ENCODE results near the gene SLC25A10.
A peak's percentile ranks its signal among the peaks of the same experiment; 100 is the strongest.

SLC25A10 gene

DNA sequence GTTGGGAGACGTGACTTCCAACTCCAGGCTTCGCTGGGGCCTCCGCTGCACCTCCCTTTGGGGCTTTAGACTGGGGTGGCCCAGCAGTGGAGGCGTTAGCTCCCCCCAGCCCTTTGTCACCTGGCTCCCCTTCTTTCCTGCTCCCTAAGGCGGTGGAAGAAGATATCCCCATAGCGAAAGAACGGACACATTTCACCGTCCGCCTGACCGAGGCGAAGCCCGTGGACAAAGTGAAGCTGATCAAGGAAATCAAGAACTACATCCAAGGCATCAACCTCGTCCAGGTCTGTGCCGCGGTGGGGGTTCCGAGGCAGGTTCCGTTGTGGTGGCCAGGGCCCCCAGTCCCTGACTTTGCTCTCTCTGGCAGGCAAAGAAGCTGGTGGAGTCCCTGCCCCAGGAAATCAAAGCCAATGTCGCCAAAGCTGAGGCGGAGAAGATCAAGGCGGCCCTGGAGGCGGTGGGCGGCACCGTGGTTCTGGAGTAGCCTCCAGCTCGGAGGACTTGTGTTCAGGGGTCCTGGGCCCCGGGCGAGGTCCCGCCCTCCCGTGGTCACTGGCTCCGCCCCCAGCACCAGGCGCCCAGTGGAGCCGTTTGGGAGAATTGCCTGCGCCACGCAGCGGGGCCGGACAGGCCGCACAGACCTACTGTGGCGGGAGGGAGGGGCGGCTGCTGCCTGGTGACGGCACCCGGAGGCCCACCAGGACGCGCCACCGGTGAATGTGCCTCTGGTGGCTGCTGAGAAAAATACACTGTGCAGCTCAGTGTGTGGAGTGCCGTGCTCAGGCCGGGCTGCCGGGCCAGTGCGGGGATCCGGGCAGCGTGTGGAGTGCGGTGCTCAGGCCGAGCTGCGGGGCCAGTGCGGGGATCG lies 5.1 kb upstream of the SLC25A10 start:
- DNase-seq, result no peak

DNA sequence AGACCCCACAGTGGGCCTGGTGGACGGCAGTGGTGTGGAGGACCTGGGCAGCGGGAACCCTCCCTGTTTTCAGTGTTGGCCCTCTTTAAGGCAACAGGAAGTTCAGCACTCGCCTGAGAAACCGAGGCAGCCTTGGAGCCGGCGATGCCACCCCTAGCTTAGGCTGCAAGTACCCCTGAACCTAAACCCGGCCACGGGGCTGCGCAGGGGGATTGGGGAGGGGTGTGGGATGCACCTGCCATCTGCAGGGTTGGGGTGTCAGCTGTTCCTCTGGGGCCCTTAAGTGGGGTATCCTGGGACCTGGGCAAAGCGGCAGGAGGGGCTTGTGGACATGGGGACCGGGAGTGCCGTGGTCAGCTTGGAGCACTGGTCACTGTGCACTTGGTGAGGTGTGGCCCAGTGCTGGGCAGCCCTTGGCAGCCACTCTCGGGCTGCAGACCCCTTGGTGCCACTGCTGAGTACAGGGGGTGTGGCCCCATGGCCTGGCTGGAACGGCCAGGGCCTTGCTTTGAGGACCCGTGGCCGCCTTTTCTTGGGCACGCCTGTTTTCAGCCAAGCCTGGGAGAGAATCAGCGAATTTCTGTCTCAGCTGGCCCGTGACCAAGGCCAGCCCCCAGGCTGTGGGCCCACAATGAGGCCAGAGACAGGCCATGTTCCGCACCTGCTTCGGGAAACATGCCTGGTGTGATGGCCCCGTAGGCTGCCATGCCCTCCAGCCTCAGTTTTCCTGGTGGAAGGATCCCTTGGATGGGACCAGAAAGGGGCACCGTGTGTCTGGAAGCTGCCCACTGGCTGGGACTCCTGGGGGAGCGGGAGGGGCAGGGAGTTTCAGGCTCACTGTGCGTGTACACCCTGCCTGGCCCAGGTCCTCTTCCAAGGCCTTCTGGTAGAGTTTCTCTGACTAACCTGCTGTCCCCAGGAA lies 4.1 kb upstream of the SLC25A10 start:
- no peak for DNase-seq

DNA sequence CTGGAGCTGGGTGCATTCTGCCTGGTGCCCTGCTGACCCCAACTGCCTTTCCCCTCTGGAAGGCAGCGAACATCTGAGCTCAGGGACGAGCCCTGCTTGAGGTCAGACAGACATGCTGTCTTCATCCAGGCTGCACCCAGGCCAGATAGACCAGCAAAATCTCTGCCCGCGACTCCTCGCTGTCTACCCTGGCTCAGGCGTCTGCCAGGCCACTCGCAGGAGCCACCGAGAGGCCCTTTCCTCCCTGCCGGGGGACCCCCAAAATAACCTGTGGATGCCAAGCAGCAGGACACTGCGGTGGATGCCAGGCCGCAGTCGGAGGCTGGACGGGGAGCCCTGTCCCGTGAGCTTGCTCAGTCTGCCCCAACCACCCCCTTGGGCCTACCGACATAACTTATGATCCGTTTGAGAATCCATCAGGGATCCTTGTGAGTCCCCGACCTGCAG lies 3.3 kb upstream of the SLC25A10 start:
- DNase-seq, result no peak

DNA sequence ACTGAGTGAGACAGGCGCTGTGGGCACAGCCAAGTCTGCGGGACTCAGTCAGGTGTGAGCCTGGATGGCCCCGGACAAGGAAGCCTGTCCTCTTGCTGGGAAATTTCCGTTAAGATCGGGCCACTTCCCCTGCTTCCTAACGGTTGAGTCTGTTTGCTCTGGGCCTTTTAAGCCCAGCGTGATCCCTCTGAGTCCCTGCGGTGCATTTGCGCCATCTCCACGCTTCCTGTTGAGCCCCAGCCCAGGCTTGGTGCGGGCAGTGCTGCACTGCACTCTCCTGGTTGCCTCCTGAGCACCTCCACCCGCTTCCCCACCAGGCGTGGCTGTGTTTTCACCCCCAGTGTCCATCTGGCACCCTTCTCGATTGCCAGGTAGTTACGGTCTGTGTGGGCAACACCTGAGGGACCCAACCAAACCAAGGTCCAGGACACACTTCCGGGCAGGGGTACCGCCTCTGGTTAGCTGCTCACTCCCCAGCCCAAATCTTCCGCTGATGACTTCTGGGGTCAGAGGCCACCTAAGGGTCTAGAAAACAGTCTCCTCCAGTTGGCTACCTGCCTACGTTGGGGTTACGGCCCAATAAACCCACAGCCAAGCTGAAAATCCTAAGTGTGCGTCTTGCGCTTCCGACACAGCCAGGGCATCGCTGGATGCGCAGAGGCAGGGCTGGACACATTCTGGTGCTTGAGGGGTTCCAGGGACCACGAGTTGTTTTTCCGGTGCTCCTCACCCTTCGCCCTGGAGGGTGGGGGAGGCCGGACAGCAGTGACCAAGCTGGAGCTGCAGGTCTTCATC lies 1.4 kb upstream of the SLC25A10 start:
- peak; percentile 76 for DNase-seq

DNA sequence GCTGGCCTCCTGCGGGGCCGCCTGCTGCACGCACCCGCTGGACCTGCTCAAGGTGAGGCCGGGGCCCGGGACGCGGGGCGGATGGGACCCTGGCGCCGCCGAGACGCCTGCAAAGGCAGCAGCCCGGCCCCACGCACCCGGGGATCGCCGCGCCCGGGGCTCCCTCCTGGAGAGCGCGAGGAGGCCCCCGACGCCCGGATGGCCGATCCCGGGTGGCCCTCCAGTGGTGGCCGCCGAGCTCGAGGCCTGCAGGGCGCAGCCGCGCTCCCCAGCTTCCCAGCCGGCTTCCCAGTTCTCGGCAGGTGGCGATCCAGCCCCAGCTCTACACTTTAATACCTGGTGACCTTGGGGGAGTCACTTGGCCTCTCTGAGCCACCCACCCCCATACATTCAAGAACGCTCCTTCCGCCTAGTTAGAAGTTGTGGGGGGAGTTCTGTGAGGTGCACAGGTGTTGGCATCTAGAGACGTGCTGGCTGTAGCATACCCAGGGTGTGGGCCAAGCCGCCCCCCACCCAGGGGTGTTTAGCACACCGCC lies 452 bp downstream of the SLC25A10 start:
- peak; percentile 77 for DNase-seq

DNA sequence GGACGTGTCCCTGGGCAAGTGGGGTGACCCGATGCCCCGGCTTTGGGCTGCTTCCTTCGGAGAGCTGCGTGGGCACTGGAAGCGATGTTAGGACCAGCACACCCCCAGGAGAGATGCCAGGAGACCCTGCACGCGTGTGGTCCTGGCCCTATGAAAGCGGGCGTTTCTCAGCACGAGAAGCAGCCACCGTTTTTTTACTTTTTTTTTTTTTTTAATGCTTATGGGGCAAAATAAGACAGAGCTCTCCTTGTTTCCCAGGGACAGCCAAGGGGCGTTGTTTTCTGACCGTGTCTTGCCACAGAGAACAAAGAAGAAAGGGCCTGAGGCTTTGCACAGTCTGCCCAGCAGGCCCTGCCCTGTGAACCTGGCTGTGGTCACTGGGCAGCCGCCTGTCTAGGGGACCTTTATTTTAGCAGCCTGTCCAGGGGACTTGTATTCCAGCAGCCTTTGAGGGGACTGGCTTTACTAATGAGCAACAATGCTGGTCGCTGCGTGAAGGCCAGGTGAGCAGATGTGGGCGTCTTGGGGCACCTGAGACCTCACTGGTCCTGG lies 996 bp downstream of the SLC25A10 start:
- peak; percentile 67 for DNase-seq

DNA sequence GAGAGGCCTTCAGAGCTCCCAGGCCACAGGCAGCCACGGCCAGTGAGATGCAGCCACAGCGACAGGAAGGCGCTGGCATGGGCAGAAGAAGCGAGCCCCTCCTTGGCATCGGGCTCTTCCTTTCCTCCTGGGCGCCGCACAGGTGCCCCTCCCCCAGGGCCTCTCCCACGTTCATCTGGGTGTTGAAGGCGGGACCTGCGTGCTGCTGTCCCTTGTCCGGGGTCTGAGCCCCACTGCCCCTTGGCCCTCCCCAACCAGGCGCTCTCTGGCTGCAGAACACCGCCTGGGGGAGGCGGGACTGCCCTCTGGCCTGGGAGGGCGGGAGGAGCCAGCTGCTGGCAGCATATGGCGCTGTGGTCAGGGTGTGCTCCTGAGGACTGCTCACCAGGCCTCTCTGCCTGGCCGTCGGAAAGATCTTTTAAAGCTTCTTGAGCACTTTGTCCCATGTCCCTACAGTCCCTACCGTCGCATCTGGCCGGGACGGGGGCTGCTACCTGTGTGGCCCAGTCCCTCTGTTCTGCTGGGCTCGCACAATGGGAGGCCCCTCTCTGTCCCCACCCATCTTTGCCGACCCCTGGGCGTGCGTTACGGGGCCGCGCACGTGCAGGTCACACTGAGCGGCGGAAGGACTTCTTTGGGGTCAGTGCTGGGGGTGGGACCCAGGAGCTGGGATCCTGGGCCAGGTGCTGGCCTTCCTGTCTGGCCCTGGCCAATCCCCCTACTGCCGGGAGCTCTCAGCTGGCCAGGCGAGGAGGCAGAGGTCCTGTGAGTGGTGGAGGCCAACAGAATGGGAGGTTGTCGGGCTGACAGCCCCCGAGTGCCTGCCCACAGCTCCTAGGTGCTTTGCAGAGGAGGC lies 1.7 kb downstream of the SLC25A10 start:
- DNase-seq, result peak; percentile 74

GRCh38 chr17:81714412-81715106 lies 2.5 kb downstream of the SLC25A10 start:
- no peak for DNase-seq

DNA sequence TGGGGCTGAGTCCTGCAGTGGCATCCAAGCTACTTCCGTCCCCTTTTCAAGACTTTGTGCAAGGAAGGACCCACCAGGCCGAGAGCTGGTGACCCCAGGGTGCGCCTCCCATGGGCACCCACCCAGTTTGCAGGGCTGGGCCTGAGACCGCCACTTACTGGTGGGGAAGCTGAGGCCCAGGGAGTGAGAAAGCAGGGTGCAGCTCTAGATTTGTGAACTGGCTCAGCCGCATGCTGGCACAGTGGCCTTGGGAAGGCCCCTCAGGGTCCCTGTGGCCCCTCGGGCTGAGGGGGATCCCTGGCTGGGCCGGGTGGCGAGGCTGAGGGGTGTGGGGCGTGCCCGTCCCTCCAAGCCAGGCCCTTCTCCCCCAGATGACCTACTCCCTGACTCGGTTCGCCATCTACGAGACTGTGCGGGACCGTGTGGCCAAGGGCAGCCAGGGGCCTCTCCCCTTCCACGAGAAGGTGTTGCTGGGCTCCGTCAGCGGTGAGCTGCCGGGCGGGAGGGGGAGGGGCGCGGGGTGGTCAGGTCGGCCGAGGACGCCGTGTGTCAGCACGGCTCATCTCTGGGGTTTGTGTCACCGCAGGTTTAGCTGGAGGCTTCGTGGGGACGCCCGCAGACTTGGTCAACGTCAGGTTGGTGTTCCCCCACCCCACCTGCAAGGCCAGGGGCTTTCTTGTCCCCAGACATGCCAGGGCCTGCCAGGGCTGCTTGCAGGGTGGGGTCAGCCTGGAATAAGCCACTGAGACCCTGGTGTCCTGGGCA lies 3.2 kb downstream of the SLC25A10 start:
- no peak for DNase-seq

GRCh38 chr17:81715872-81716673 lies 4.0 kb downstream of the SLC25A10 start:
- no peak for DNase-seq

GRCh38 chr17:81716674-81716996 lies 4.6 kb downstream of the SLC25A10 start:
- DNase-seq, result no peak

DNA sequence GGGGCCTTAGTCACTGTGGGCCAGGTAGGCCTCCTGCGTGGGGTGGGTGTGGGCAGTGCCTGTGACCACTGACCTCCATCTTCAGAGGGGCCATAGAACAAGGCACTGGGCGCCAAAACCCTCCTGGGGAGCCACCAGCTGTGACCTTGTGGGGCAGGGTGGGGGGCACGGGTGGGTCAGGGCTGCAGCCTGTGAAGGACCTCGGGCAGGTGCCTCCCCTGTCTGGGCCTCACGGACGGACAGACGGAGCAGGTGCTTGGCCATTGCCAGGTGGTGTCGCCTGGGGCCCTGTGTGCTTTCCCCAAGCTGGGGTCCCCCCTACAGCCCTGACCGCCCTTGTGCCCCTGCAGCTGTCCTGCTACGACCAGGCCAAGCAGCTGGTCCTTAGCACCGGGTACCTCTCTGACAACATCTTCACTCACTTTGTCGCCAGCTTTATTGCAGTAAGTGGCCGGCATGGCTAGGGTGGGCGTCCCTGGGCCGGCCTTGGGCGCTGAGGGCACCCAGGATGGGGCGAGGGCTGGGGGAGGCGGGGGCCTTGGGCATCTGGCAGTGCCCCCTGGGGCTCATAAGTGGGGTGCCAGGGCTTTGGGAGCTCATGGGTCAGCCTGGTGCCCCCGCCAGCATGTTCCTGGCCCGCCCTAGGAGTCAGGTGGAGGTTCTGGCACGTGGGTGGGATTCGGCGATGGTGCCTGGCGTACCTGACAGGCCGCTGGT lies 5.1 kb downstream of the SLC25A10 start:
- DNase-seq, result no peak

DNA sequence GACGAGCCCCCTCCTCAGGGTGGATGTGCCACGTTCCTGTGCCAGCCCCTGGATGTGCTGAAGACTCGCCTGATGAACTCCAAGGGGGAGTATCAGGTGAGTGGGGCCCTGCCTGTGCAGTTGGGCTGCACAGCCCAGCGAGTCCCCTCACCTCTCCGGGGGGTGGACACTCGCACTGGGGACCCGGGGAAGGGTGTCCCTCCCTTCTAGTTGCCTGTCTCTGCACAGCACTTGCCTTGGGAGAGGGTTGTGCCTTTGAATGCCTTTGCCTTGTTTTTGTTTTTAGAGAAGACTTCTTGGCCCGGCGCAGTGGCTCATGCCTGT lies 5.6 kb downstream of the SLC25A10 start:
- DNase-seq, result no peak

GRCh38 chr17:81719410-81720266 lies 7.6 kb downstream of the SLC25A10 start:
- no peak for DNase-seq

DNA sequence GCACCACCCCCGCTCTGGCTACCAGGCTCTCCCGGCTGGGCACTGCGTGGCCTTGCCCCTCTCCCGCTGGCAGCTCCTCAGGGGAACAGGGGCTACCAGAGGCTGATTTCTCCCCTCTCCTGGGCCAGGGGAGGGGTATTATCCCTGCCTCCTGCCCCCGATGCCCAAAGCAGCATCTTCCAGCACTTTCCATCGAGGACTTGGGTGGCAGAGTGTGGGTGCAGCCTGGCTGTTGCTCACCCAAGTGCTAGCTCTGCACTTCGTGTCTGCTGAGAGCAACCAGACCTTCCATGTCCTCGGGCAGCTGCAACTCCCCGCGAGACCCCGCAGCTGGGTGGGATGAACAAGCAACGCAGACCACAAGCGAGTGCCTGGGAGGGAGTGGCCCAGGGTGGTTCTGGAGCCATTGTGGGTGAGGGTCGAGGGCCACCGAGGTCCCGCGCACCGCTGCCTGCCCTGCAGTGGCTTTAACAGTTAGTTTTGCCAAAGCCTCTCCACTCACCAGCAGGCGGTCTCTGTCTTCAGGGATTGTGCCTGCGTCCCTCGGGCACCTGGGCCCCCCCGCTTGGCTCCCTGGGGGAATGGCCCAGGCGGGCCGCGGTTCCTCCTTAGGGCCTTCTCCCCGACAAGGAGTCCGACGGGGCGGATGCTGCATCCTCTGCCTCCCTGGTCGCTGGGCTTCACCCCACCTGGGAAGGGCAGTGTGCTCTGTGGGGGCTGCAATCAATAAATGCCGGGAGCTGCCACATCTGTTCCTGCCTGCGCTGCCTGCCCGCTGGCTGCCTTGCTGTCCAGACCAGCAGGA lies 8.4 kb downstream of the SLC25A10 start:
- DNase-seq, result no peak
